CD4-positive, alpha-beta T cell treated with Interleukin-17A for 1 hour (primary cell): ENCODE data around the gene PPP2R1B.

Source experiments
- DNase-seq: peaks from one replicate; pipeline ENCODE4 v3.0.0-alpha.2; 2020

PPP2R1B gene

GRCh38 chr11:111684251-111684650 lies 81.9 kb downstream of the PPP2R1B start:
- DNase-seq: no peak

GRCh38 chr11:111683806-111684205 lies 82.4 kb downstream of the PPP2R1B start:
- no peak for DNase-seq

- no peak for DNase-seq
Observed at GRCh38 chr11:111680486-111681175, 85.6 kb downstream of the PPP2R1B start.
